ENCODE results near the gene CPTP.

DNA sequence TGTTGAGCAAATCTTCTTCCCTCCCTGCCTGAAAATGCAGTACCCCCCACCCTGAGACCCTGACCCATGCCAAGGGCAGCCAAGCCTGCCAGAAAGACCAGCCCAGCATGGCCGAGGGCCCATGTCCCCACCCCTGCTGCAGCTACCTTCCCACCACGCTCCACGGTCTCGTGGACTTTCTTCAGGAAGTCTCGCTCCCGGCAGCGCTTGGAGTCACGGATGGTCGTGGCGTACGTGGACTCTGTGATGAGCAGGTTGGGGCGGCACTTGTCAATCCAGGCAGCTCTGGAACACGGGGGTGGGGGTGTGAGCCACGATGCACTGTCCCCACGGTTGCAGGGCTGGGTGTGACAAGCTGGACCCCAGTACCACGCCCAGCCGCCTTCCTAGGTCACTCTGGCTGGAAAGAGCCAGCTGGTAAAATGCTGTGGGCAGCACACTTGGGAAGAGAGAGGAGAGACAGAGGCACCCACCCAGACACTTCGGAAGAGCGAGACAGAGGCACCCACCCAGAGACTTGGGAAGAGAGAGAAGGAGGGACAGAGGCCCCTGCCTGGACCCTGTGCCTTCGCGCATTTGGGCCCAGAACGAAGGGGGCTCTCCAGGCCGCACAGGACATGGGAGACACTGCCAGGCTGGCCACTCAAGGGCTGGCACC is 9.8 kb upstream of the CPTP start:
- TF ChIP-seq, protein P1, sequence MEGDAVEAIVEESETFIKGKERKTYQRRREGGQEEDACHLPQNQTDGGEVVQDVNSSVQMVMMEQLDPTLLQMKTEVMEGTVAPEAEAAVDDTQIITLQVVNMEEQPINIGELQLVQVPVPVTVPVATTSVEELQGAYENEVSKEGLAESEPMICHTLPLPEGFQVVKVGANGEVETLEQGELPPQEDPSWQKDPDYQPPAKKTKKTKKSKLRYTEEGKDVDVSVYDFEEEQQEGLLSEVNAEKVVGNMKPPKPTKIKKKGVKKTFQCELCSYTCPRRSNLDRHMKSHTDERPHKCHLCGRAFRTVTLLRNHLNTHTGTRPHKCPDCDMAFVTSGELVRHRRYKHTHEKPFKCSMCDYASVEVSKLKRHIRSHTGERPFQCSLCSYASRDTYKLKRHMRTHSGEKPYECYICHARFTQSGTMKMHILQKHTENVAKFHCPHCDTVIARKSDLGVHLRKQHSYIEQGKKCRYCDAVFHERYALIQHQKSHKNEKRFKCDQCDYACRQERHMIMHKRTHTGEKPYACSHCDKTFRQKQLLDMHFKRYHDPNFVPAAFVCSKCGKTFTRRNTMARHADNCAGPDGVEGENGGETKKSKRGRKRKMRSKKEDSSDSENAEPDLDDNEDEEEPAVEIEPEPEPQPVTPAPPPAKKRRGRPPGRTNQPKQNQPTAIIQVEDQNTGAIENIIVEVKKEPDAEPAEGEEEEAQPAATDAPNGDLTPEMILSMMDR (IDR thresholded peaks at IDR 0.05; ENCODE audit: low read depth, low read length, poor library complexity, severe bottlenecking), result no peak
- no peak for TF ChIP-seq EZH2phosphoT487 (IDR thresholded peaks at IDR 0.05; ENCODE audit: borderline replicate concordance, low read length)

All from DOHH2 (cell line).